ENCODE results near the gene CEPT1. TPM values are rescaled to one million over a fixed set of nuclear protein-coding genes. Genes with fewer than 3 reads are reported as not detected.

Gene CEPT1
- total RNA-seq, 1 donor from 2014 or later, result 26.9 TPM

DNA sequence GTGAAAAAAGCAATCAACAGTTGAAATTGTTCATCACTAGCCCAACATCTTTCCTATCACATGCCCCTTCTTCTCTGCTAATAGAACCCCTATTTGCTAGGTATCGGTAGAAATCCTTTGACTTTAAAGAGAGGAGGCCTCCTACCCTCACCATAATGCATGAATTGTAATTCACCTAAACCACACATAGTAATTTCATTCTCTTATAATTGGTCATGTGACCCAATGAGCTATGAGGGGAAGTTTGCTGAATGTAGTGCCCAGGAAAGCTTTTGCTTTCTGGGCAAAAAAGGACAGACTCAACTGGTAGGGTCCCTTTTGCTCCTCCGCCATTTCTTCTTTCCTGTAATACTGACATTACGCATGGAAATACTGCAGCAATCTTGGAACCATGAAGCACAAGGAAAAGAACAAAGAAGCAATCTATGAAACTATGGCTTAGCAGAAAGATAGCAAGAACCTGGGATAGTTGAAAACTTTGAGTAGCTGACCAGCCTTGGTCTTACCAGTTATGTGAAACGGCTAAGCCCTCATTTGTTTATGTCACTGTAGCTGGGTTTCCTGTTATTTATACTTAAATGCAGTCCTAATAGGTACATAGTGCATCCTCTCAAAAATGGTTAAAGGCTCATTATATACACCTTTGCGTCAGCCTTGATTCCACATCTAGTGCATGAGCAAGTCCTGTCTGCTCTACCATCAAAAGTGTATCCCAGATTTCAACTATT is 77.3 kb downstream of the CEPT1 start:
- Mint-ChIP-seq H3K27me3 (ENCODE audit: low read depth, unreplicated experiment) (no peaks in the 10 kb centered on the region), H3K4me1 (ENCODE audit: low read depth, unreplicated experiment) (peaks cover 34% of the 10 kb centered on the region)

DNA sequence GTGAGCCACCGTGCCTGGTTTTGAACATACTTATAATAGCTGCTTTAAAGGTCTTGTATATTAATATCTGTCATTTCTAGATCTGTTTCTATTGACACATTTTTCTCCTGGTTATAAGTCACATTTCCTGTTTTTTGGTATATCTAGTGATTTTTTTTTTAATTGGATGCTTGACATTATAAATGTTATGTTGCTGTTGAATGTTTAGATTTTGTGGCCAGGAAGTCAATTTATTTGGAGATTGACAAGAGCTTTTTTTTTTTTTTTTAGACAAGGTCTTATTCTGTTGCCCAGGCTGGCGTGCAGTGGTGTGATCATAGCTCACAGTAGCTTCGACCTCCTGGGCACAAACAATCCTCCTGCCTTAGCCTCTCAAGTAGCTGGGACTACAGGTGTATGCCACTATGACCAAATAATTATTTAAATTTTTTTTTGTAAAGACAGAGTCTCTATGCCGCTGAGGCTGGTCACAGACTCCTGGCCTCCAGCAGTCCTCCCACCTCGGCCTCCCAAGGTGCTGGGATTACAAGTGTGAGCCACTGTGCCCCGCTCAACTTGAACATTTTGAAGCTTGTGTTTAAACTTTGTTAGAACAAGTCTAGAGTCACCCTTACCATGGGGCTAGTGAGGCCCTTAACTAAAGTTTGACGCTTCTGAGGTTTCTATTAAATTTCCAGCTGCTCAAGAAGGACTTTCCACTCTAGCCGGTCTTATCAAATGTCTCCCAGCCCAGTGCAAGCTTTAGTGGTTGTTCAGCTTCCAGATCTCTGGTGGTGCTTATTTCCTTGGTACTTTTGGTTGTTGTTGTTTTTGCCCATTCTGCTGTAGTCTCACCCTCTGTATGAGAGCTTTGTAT is 78.9 kb downstream of the CEPT1 start:
- peaks cover 2% of the 10 kb centered on the region for H3K36me3 Mint-ChIP-seq (ENCODE audit: low read depth, unreplicated experiment)
- Histone ChIP-seq H3K79me2 (ENCODE audit: insufficient read depth, low read length) (no peaks in the 10 kb centered on the region), H3K9ac (ENCODE audit: low read length) (no peak overlapping the region), H3K4me1 (ENCODE audit: insufficient read depth, low read length) (peaks cover 11% of the 10 kb centered on the region), H3K27ac (ENCODE audit: low read depth, low read length) (no peak overlapping the region), H4K20me1 (ENCODE audit: insufficient read depth, low read length) (no peaks in the 10 kb centered on the region), H3K4me3 (ENCODE audit: insufficient read depth, low read depth, low read length) (no peak overlapping the region), H3K27me3 (ENCODE audit: insufficient read depth, low read length) (peaks cover 3% of the 10 kb centered on the region), H3K36me3 (ENCODE audit: insufficient read depth, low read length) (no peaks in the 10 kb centered on the region), H2AFZ (ENCODE audit: low read depth, low read length) (no peak overlapping the region), H3K4me2 (ENCODE audit: low read length) (no peak overlapping the region), H3K9me3 (ENCODE audit: insufficient read depth, low read depth, low read length) (no peaks in the 10 kb centered on the region)
- H3K4me3 Mint-ChIP-seq (ENCODE audit: unreplicated experiment), result no peak overlapping the region
- peaks cover 2% of the 10 kb centered on the region for H3K9me3 Mint-ChIP-seq (ENCODE audit: unreplicated experiment)
- TF ChIP-seq, protein P1, sequence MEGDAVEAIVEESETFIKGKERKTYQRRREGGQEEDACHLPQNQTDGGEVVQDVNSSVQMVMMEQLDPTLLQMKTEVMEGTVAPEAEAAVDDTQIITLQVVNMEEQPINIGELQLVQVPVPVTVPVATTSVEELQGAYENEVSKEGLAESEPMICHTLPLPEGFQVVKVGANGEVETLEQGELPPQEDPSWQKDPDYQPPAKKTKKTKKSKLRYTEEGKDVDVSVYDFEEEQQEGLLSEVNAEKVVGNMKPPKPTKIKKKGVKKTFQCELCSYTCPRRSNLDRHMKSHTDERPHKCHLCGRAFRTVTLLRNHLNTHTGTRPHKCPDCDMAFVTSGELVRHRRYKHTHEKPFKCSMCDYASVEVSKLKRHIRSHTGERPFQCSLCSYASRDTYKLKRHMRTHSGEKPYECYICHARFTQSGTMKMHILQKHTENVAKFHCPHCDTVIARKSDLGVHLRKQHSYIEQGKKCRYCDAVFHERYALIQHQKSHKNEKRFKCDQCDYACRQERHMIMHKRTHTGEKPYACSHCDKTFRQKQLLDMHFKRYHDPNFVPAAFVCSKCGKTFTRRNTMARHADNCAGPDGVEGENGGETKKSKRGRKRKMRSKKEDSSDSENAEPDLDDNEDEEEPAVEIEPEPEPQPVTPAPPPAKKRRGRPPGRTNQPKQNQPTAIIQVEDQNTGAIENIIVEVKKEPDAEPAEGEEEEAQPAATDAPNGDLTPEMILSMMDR (IDR thresholded peaks at IDR 0.05; ENCODE audit: insufficient read depth, low read depth, low read length), result no peak
- TF ChIP-seq EZH2 (IDR thresholded peaks at IDR 0.05; ENCODE audit: insufficient read depth, low read length), result no peak
- no peaks in the 10 kb centered on the region for H3K27me3 Mint-ChIP-seq (ENCODE audit: low read depth, unreplicated experiment)
- H3K27ac Mint-ChIP-seq (ENCODE audit: unreplicated experiment), result no peak overlapping the region
- H3K4me1 Mint-ChIP-seq (ENCODE audit: low read depth, unreplicated experiment), result peaks cover 23% of the 10 kb centered on the region
- DNase-seq (ENCODE audit: low read depth) (no peak), FAIRE-seq (no peak)

More for the DNA sequence above, 77.3 kb downstream of the CEPT1 start:
- peaks cover 3% of the 10 kb centered on the region for H3K27me3 ChIP-seq (ENCODE audit: insufficient read depth, low read length)
- Mint-ChIP-seq H3K4me3 (ENCODE audit: unreplicated experiment) (no peak overlapping the region), H3K27ac (ENCODE audit: unreplicated experiment) (no peak overlapping the region), H3K9me3 (ENCODE audit: unreplicated experiment) (peaks cover 6% of the 10 kb centered on the region), H3K36me3 (ENCODE audit: low read depth, unreplicated experiment) (peaks cover 2% of the 10 kb centered on the region)
- no peak overlapping the region for H3K9ac ChIP-seq (ENCODE audit: low read length)
- no peak for DNase-seq (ENCODE audit: low read depth)
- no peaks in the 10 kb centered on the region for H3K36me3 ChIP-seq (ENCODE audit: insufficient read depth, low read length)
- TF ChIP-seq, protein P1 (IDR thresholded peaks at IDR 0.05; ENCODE audit: insufficient read depth, low read depth, low read length), result no peak
- no peak for TF ChIP-seq EZH2 (IDR thresholded peaks at IDR 0.05; ENCODE audit: insufficient read depth, low read length)
- no peak overlapping the region for H3K27ac ChIP-seq (ENCODE audit: low read depth, low read length)
- H3K79me2 ChIP-seq (ENCODE audit: insufficient read depth, low read length), result no peaks in the 10 kb centered on the region
- H2AFZ ChIP-seq (ENCODE audit: low read depth, low read length), result no peak overlapping the region
- peaks cover 6% of the 10 kb centered on the region for H3K4me1 ChIP-seq (ENCODE audit: insufficient read depth, low read length)
- FAIRE-seq, result no peak
- no peaks in the 10 kb centered on the region for H3K9me3 ChIP-seq (ENCODE audit: insufficient read depth, low read depth, low read length)
- H4K20me1 ChIP-seq (ENCODE audit: insufficient read depth, low read length), result no peaks in the 10 kb centered on the region
- H3K4me3 ChIP-seq (ENCODE audit: insufficient read depth, low read depth, low read length), result no peak overlapping the region
- no peak overlapping the region for H3K4me2 ChIP-seq (ENCODE audit: low read length)

Data from astrocyte (in vitro differentiated cells and primary cell).